Uterus (tissue), 2 donors: ENCODE measurements around the gene PHF1.

Source experiments
- POLR2A ChIP-seq, 2 donors: fragments of 450-650 bp; IDR thresholded peaks; one replicate each; pipeline ENCODE4 v1.6.1; 2016; ENCODE audit warnings: antibody characterized with exemption in 2 of 2, mild to moderate bottlenecking in 1 of 2, moderate library complexity in 1 of 2
- TF ChIP-seq, protein P1 (sequence below), 4 experiments: fragments of 200-600 bp in 2 of 4; fragments of 450-650 bp in 2 of 4; sonication (generic) in 2 of 4; IDR thresholded peaks; one replicate each; pipeline ENCODE4 v1.5.1; 2016 to 2019; ENCODE audit warnings: antibody characterized with exemption in 4 of 4, mild to moderate bottlenecking in 2 of 4, moderate library complexity in 1 of 4

DNA sequence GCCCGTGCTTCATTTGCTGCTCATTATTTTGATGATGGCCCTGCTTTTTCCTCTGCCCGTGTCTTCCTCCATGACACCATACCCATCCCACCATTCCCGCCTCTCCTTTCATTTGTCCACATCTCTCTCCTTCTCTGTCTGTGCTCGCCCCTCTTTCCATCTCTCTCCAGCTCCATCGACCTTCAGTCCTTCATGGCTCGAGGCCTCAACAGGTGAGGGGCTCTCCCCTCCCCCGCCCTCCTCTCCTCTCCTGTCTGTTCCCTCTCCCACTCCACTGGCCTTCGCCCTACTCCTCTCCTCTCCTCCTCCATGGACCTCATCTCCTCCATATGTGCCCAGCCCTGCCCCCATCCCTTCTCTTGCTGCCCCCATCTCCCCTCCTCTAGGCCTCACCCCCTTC is 31.5 kb downstream of the PHF1 start:
- TF ChIP-seq, protein P1, sequence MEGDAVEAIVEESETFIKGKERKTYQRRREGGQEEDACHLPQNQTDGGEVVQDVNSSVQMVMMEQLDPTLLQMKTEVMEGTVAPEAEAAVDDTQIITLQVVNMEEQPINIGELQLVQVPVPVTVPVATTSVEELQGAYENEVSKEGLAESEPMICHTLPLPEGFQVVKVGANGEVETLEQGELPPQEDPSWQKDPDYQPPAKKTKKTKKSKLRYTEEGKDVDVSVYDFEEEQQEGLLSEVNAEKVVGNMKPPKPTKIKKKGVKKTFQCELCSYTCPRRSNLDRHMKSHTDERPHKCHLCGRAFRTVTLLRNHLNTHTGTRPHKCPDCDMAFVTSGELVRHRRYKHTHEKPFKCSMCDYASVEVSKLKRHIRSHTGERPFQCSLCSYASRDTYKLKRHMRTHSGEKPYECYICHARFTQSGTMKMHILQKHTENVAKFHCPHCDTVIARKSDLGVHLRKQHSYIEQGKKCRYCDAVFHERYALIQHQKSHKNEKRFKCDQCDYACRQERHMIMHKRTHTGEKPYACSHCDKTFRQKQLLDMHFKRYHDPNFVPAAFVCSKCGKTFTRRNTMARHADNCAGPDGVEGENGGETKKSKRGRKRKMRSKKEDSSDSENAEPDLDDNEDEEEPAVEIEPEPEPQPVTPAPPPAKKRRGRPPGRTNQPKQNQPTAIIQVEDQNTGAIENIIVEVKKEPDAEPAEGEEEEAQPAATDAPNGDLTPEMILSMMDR (IDR thresholded peaks at IDR 0.05): no peak
- no peak for TF ChIP-seq POLR2A (IDR thresholded peaks at IDR 0.05)
